Kidney epithelial cell (primary cell): ENCODE measurements around the gene CD58. TPM values are rescaled to one million over a fixed set of nuclear protein-coding genes. Genes with fewer than 3 reads are reported as not detected.

Experiments used
- DNase-seq: peaks from one replicate; pipeline ENCODE4 v3.0.0-alpha.2; 2010; ENCODE audit warnings: low read depth
- H3K27me3 ChIP-seq: 2 replicates; pipeline ENCODE4 v1.6.0; 2011; ENCODE audit warnings: low read length; ENCODE audit not compliant: control insufficient read depth, insufficient read depth
- H3K36me3 ChIP-seq: 2 replicates; pipeline ENCODE4 v1.5.1; 2011; ENCODE audit warnings: low read length; ENCODE audit not compliant: control insufficient read depth, insufficient read depth
- H3K4me3 ChIP-seq: 2 replicates; pipeline ENCODE4 v1.5.1; 2011; ENCODE audit warnings: low read depth, mild to moderate bottlenecking, control low read depth, low read length
- total RNA-seq: library from RNA; depleted of rRNA; stranded (reverse); fragments of >200 nt; gene quantifications from 2 replicates; pipeline ENCODE4 v1.2.3, GENCODE V29; 2015
- TF ChIP-seq, protein P1 (sequence below): IDR thresholded peaks from 2 replicates; pipeline ENCODE4 v1.5.1; 2011; ENCODE audit warnings: mild to moderate bottlenecking, moderate library complexity, low read length, control low read depth, inconsistent platforms; ENCODE audit not compliant: insufficient read depth, poor library complexity, severe bottlenecking

CD58 gene
- total RNA-seq, 1 donor from 2014 or later, result 25.4 TPM

DNA sequence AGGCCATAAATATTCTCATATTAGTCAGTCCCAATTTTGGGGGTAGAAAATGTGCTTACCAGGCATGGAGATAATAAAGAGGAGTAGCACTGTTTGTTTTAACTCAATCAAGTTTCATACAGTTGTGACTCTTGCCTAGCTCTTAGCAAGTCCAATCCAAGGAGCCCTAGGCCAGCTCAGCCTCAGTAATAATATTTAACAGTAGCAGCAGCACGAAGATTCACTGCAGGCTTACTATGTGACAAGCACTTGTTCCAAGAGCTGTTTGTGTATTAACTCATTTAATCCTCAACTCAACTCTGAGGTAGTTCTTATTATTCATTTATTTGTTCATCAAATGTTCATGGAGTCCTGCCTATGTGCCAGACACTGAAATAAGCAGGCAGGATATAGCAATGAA, 12.3 kb downstream of the CD58 start:
- Histone ChIP-seq H3K4me3 (no peak overlapping the region), H3K27me3 (no peaks in the 10 kb centered on the region), H3K36me3 (no peaks in the 10 kb centered on the region)
- no peak for DNase-seq
- TF ChIP-seq, protein P1, sequence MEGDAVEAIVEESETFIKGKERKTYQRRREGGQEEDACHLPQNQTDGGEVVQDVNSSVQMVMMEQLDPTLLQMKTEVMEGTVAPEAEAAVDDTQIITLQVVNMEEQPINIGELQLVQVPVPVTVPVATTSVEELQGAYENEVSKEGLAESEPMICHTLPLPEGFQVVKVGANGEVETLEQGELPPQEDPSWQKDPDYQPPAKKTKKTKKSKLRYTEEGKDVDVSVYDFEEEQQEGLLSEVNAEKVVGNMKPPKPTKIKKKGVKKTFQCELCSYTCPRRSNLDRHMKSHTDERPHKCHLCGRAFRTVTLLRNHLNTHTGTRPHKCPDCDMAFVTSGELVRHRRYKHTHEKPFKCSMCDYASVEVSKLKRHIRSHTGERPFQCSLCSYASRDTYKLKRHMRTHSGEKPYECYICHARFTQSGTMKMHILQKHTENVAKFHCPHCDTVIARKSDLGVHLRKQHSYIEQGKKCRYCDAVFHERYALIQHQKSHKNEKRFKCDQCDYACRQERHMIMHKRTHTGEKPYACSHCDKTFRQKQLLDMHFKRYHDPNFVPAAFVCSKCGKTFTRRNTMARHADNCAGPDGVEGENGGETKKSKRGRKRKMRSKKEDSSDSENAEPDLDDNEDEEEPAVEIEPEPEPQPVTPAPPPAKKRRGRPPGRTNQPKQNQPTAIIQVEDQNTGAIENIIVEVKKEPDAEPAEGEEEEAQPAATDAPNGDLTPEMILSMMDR, result no peak

DNA sequence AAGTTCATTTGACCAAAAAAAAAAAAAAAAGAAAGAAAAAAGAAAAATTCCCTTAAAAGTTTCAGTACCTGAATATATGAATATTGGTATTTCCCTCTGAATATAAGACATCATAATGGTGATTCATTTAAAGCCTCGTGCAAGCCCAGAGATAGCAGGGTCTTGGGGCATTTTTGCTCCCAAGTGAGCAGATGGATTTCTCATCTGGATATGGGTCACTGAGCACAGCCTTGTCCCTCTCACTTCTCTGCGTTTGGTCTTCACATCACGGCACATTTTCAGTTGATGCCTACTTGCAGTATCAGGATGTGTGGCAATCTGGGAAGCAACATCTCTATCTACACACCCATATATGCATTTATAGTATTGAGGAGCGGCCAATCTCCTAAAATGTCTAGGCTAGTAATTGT, 12.7 kb downstream of the CD58 start:
- TF ChIP-seq, protein P1, result no peak
- Histone ChIP-seq H3K27me3 (no peaks in the 10 kb centered on the region), H3K4me3 (no peak overlapping the region), H3K36me3 (no peaks in the 10 kb centered on the region)
- no peak for DNase-seq

DNA sequence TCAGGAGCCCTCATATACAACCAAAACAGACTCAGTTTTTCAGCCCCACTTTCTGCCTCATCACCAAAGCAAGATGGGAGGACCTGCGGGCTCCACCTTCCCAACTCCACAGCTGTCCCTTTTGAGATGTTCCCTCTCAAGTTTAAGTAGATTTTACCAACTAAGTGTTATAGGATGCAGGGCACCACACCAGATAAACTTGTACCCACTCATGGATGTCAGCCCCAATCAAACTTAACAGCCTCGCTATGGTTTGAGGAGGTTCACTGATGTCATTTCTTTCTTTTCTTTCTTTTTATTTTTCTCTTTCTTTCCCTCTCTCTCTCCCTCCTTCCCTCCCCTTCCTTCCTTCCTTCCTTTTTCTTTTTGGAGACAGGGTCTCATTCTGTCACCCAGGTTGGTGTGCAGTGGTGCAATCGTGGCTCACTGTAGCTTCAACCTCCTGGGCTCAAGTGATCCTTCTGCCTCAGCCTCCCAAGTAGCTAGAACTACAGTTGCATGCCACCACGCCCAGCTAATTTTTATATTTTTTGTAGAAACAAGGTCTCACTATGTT, 13.4 kb downstream of the CD58 start:
- Histone ChIP-seq H3K4me3 (no peak overlapping the region), H3K36me3 (no peaks in the 10 kb centered on the region), H3K27me3 (no peaks in the 10 kb centered on the region)
- DNase-seq, result no peak
- TF ChIP-seq, protein P1, result no peak

DNA sequence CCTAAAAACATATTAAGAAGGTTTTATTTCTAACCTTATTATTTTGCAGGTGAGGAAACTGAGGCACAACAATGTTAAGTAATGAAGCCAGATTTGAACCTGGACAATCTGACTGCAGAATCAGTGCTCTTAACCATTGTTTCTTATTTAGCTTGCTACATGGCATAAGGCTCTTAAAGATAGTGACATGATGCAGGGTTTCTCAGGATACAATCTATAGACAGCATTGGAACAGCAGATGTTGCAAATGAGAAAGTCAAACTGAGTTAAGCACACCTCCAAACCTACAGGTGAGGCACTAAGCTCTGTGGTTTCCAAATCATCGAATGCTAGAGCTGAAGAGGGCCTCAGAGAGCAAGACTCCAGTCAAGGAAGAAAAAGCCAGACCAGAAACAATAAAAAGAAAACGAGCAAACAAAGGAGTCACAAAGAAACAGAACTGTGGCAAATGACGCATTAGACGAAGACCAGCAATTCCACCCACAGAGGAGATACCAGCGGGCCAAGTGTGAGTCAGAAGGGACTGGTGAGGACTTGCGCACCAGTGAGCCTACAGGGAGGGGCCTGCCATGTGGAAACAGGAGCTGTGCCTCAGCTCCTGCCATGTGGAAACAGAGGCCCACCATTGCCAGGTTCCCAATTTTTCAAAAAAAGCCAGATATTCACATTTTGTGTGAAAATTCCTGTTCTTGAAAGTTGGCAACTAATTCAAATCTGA, 14.4 kb downstream of the CD58 start:
- no peak overlapping the region for H3K4me3 ChIP-seq
- TF ChIP-seq, protein P1, result no peak
- no peaks in the 10 kb centered on the region for H3K27me3 ChIP-seq
- DNase-seq, result no peak
- no peaks in the 10 kb centered on the region for H3K36me3 ChIP-seq

DNA sequence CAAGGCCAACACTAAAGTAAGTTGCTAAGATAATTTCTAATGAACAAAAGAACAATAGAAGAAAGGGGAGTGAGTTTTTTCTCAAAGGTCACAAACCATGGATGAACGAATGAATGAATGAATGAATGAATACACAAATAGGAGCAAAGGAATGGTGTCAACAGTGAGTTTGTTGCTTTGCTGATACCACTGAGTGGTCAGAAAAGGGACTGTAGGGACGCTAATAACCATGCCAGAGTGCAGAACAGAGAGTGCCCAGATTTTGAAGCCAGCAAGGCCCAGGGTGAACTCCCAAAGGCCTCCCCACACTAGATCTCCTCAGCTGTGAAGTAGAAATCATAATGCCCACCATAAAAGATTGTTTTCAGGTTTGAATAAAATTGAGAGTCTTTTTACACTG, 15.9 kb downstream of the CD58 start:
- TF ChIP-seq, protein P1, result no peak
- no peak for DNase-seq
- H3K4me3 ChIP-seq, result no peak overlapping the region
- H3K36me3 ChIP-seq, result no peaks in the 10 kb centered on the region
- H3K27me3 ChIP-seq, result no peaks in the 10 kb centered on the region
